DND-41 (cell line): ENCODE data around the gene IQGAP3.

Experiments
- ATAC-seq: fragments of 200-7000 bp; cut with Tn5 transposase; 3 replicates; pipeline ENCODE4 v1.9.1; 2021; ENCODE audit warnings: low read depth; ENCODE audit not compliant: insufficient read depth
- DNase-seq: peaks from one replicate; pipeline ENCODE4 v3.0.0-alpha.2; 2020
- H2AFZ ChIP-seq: 2 replicates; pipeline ENCODE4 v1.6.0; 2012; ENCODE audit warnings: low read depth, low read length
- H3K27ac ChIP-seq: 2 replicates; pipeline ENCODE4 v1.5.1; 2012; ENCODE audit warnings: low read length, inconsistent platforms
- H3K27me3 ChIP-seq: fragments of 200-600 bp; sonication (generic); 2 replicates; pipeline ENCODE4 v1.6.0; 2012; ENCODE audit warnings: low read length, mild to moderate bottlenecking, inconsistent platforms; ENCODE audit not compliant: insufficient read depth, poor library complexity
- H3K36me3 ChIP-seq: 2 replicates; pipeline ENCODE4 v1.5.1; 2012; ENCODE audit warnings: low read length, inconsistent platforms; ENCODE audit not compliant: insufficient read depth
- H3K4me1 ChIP-seq: 2 replicates; pipeline ENCODE4 v1.5.1; 2012; ENCODE audit warnings: mild to moderate bottlenecking, low read length; ENCODE audit not compliant: insufficient read depth
- H3K4me2 ChIP-seq: 2 replicates; pipeline ENCODE4 v1.6.0; 2012; ENCODE audit warnings: mild to moderate bottlenecking, moderate library complexity, low read length, inconsistent platforms; ENCODE audit not compliant: insufficient read depth
- H3K4me3 ChIP-seq, 2 experiments: fragments of 200-600 bp in 1 of 2; shearing (Covaris generic) in 1 of 2; 2 replicates each; pipeline ENCODE4 v1.5.1; 2012 to 2016; ENCODE audit warnings: inconsistent platforms in 2 of 2, low read length in 2 of 2, mild to moderate bottlenecking in 2 of 2, low read depth in 1 of 2, moderate library complexity in 1 of 2
- H3K79me2 ChIP-seq: 2 replicates; pipeline ENCODE4 v1.6.0; 2012; ENCODE audit warnings: low read length, inconsistent platforms; ENCODE audit not compliant: insufficient read depth
- H3K9ac ChIP-seq: 2 replicates; pipeline ENCODE4 v1.6.0; 2012; ENCODE audit warnings: low read depth, mild to moderate bottlenecking, inconsistent platforms, low read length, moderate library complexity
- H3K9me3 ChIP-seq: 2 replicates; pipeline ENCODE4 v1.5.1; 2012; ENCODE audit warnings: low read length, moderate library complexity, mild to moderate bottlenecking, inconsistent platforms; ENCODE audit not compliant: insufficient read depth, severe bottlenecking
- H4K20me1 ChIP-seq: 2 replicates; pipeline ENCODE4 v1.6.0; 2012; ENCODE audit warnings: low read length; ENCODE audit not compliant: insufficient read depth
- EZH2 ChIP-seq: IDR thresholded peaks from 3 replicates; pipeline ENCODE4 v1.6.1; 2012; ENCODE audit warnings: borderline replicate concordance, low read depth, mild to moderate bottlenecking, moderate library complexity, low read length, inconsistent platforms; ENCODE audit not compliant: severe bottlenecking
- TF ChIP-seq, protein P1 (sequence below): IDR thresholded peaks from 2 replicates; pipeline ENCODE4 v1.5.1; 2012; ENCODE audit warnings: borderline replicate concordance, low read length, moderate library complexity, mild to moderate bottlenecking; ENCODE audit not compliant: poor library complexity, severe bottlenecking; ENCODE audit errors: extremely low read depth

The IQGAP3 gene

DNA sequence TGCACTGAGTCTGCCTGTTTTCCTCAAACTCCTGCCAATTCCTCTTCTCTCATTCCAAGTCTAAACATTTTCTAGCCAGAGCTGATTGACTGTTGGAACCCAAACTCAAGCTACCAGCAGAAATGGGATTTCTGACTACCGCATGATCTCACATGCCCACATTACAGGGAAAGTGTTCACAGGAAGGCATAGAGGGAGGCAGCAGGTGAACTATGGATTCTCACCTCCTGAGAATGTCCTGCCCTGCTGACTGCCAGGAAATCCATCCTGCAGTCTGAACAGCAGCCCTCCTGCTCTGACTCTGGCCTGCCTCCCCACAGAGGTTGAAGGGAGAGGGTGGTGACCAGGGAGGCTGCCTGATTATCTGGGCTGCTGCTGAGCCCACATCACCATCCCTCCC, 22.5 kb downstream of the IQGAP3 start:
- no peak for DNase-seq
- Histone ChIP-seq H4K20me1 (no peaks in the 10 kb centered on the region), H3K4me2 (no peak overlapping the region), H3K79me2 (no peaks in the 10 kb centered on the region), H3K27ac (no peak overlapping the region), H3K4me1 (no peaks in the 10 kb centered on the region), H3K9ac (no peak overlapping the region), H3K9me3 (no peaks in the 10 kb centered on the region), H3K4me3 (no peak overlapping the region), H3K27me3 (no peaks in the 10 kb centered on the region), H3K36me3 (peaks cover 68% of the 10 kb centered on the region), H2AFZ (no peak overlapping the region)
- ATAC-seq, result no peak
- TF ChIP-seq EZH2, result no peak
- TF ChIP-seq, protein P1, sequence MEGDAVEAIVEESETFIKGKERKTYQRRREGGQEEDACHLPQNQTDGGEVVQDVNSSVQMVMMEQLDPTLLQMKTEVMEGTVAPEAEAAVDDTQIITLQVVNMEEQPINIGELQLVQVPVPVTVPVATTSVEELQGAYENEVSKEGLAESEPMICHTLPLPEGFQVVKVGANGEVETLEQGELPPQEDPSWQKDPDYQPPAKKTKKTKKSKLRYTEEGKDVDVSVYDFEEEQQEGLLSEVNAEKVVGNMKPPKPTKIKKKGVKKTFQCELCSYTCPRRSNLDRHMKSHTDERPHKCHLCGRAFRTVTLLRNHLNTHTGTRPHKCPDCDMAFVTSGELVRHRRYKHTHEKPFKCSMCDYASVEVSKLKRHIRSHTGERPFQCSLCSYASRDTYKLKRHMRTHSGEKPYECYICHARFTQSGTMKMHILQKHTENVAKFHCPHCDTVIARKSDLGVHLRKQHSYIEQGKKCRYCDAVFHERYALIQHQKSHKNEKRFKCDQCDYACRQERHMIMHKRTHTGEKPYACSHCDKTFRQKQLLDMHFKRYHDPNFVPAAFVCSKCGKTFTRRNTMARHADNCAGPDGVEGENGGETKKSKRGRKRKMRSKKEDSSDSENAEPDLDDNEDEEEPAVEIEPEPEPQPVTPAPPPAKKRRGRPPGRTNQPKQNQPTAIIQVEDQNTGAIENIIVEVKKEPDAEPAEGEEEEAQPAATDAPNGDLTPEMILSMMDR, result no peak

DNA sequence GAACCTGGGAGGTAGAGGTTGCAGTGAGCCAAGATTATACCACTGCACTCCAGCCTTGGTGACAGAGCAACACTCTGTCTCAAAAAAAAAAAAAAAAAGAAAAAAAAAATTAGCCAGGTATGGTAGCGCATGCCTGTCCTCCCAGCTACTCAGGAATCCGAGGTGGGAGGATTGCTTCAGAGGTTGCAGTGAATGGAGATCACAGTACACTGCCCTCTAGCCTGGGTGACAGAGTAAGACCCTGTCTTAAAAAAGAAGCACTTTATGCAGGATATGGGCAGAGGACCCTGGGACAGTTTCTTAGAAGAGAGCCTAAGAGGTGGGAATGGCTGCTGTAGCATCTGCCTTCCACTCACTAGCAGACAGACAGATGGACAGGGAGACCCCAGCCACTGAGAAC, 23.0 kb downstream of the IQGAP3 start:
- no peak for DNase-seq
- no peaks in the 10 kb centered on the region for H3K9me3 ChIP-seq
- no peak overlapping the region for H3K27ac ChIP-seq
- H3K9ac ChIP-seq, result no peak overlapping the region
- no peaks in the 10 kb centered on the region for H4K20me1 ChIP-seq
- peaks cover 65% of the 10 kb centered on the region for H3K36me3 ChIP-seq
- no peaks in the 10 kb centered on the region for H3K4me1 ChIP-seq
- H3K4me3 ChIP-seq, result no peak overlapping the region
- no peak for ATAC-seq
- TF ChIP-seq EZH2, result no peak
- TF ChIP-seq, protein P1, result no peak
- H3K27me3 ChIP-seq, result no peaks in the 10 kb centered on the region
- no peaks in the 10 kb centered on the region for H3K79me2 ChIP-seq
- H2AFZ ChIP-seq, result no peak overlapping the region
- no peak overlapping the region for H3K4me2 ChIP-seq

DNA sequence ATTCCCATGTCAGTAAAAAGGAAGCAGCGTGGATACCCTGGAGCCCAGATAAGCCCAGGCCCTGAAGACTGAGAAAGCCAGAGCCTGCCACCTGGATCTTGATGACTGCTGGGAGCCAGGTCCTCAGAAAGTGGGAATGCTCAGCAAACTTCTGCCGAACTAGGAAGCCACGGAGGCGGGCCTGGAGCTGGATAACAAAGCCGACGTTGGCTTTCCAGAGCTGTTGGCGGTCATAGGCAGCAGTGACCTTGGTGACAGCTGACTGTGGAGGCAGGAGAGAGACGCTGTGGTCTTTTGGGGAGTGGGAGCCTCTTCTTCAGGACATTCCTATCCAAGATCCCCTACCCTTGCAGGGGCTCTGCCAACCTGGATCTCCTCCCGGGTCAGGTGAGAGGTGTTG, 24.4 kb downstream of the IQGAP3 start:
- TF ChIP-seq EZH2, result no peak
- TF ChIP-seq, protein P1, result no peak
- ATAC-seq, result no peak
- Histone ChIP-seq H4K20me1 (no peaks in the 10 kb centered on the region), H3K27me3 (no peaks in the 10 kb centered on the region), H3K4me1 (no peaks in the 10 kb centered on the region), H3K27ac (no peak overlapping the region), H3K9me3 (no peaks in the 10 kb centered on the region), H3K4me3 (no peak overlapping the region), H3K4me2 (no peak overlapping the region), H3K9ac (no peak overlapping the region), H3K79me2 (no peaks in the 10 kb centered on the region), H3K36me3 (peaks cover 60% of the 10 kb centered on the region), H2AFZ (no peak overlapping the region)
- no peak for DNase-seq

DNA sequence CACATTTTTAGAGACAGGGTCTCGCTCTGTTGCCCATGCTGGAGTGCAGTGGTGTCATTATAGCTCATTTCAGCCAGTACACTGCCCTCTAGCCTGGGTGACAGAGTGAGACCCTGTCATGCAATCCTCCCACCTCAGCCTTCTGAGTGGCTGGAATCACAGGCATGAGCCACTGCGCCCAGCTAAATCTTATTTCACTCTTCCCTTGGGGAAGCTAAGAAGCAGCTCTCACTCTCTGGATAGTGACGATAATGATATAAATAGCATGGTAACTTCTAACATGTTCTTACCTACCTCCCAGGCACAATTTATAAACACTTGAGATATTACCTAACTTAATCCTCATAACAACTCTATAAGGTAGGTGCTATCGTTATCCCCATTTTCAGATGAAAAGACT, 24.9 kb downstream of the IQGAP3 start:
- Histone ChIP-seq H3K27ac (no peak overlapping the region), H4K20me1 (no peaks in the 10 kb centered on the region), H3K9me3 (no peaks in the 10 kb centered on the region), H3K79me2 (no peaks in the 10 kb centered on the region), H2AFZ (no peak overlapping the region), H3K4me2 (no peak overlapping the region), H3K9ac (no peak overlapping the region), H3K4me3 (no peak overlapping the region), H3K4me1 (no peaks in the 10 kb centered on the region), H3K27me3 (no peaks in the 10 kb centered on the region), H3K36me3 (peaks cover 60% of the 10 kb centered on the region)
- ATAC-seq (no peak), DNase-seq (no peak)
- TF ChIP-seq, protein P1, result no peak
- no peak for TF ChIP-seq EZH2
